A172 (cell line): ENCODE measurements around the gene PARD3B. TPM values are rescaled to one million over a fixed set of nuclear protein-coding genes. Genes with fewer than 3 reads are reported as not detected.
"Not testable (repeated sequence)": the region's sequence is repeated elsewhere in the genome, so short reads cannot be mapped to it uniquely, and the experiment has no call there.

Experiments used
- DNase-seq: peaks from one replicate; pipeline ENCODE4 v3.0.0-alpha.2; 2015; ENCODE audit warnings: low spot score
- total RNA-seq: library from RNA; depleted of rRNA; stranded (reverse); fragments of >200 nt; shearing (Covaris generic); gene quantifications from 2 replicates; pipeline ENCODE4 v1.2.3, GENCODE V29; 2014

The PARD3B gene
- total RNA-seq, 1 experiment from 2014 or later = 5.4 TPM

DNA sequence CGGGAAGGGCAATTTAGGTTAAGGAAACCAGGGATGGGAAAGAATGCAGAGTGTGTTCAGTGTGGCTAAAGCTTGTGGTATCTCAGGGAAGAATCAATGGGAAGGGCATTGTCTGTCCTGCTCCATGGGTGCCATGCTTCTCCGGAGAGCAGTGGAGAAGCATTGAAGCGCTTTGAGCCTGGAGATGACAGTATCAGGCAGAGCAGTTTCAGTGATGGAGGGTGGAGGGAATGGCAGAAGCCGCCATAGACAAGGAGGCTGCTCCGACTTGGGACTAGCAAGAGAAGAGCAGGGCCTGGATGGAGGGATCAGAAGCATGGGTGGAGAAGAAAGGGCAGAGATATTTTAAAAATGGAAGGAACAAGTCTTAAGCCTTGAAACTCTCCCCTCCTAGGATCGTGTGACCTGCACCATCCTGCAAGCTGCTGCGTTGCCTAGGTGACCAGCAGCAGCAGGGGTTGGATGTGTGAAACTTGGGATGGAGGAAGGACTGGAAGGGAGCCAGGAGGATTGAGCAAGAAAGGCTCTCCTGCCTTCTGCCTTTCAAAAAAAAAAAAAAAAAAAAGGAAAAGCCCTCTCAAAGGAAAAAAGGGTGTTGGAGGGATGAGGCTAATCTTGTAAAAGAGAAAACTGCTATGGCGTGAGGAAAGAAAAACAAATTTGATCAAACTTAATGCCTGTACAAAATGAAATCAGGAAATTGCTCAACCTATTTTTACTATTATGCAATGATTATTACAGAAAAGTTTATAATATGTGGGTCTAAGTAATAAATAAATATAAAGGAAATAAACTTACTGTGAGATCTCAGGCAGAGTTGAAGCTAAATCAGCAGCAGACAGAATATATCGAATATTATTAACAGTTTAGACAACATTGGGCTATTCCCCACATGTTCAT, 643.2 kb downstream of the PARD3B start:
- DNase-seq = peak; percentile 30

DNA sequence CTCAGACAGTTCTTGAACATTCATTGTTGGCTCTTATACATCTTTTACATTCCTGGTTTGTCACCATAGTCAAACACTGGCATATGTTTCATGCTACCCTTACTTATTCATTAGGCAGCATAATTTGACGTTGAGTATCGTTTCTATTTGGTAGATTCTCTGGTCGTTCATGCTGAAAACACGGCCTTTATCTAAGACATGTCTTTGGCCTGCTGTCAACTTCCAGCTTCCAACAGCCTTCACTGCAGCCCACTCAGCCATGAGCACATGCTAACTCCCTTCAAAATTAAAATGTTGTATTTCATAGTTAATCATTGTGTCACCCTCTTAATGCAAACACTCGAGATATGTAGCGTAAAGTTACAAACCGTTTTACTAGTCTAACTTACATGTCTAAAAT, 644.0 kb downstream of the PARD3B start:
- no peak for DNase-seq

DNA sequence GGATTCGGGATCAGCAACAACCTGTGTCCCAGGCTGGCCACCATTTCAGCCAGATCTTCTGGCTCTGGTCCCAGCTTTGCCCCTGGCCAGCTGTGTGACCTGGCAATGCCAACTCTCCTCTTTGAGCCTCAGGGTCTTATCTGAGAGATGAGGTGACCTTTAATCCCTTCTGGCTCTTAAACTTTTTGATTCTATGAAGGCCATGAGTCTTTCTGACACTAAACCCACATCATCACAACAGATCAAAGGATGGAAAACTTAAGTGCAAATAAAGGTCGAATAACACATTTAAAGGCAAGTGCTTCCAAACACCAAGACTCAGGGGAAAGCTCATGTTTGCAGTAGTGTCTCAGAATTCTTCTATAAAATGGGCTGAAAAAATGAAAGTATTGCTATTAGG, 645.3 kb downstream of the PARD3B start:
- DNase-seq = no peak

DNA sequence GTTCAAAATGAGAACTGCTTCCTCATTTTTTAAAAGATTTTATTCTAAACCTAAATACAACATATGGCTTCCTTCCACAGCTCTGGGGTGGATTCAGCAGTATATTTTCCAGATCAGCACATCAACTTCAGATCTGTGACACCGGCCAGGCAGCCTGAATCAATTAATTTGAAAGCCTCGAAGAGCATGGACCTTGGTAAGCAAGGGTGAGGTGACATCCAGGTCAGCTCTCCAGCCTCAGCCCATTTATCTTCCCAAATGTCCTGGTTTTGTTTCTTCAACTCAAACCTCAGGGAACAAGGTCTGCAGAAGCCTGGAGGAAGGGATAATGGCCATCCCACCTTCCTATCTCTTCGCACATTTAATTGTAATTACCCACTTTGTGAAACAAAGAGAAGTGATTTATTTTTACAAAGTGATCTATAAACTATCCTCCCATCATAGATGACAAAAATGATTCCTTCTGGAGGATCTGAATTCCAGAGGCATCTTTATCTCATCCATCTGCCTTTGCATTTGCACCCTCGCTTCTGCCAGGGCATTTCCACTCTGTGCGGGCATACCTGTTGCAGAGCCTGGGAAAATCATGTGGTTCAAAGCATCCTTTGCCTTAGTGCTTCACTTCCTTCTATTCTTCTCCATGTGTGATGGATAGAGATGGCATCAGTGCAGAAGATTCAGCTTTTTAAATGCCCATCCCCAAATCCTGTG, 648.0 kb downstream of the PARD3B start:
- DNase-seq = no peak

DNA sequence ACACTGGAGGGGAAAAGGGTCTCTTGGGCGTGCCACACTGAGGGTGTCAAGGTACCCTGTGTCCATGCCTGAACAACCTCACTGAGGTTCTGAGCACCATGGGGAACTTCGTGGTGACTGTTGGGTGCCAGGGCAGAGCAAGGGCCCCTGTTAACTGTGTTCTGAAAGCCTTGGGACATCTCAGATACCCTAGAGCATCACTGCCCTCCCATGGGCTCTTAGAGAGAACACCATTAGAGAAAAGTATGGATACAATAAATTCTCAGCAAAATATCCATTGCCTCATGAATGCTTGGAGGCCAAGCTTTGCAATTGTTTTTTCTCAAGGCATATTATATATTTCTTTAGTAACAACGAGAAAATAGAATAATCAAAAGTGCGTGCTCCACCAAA, 648.6 kb downstream of the PARD3B start:
- no peak for DNase-seq

DNA sequence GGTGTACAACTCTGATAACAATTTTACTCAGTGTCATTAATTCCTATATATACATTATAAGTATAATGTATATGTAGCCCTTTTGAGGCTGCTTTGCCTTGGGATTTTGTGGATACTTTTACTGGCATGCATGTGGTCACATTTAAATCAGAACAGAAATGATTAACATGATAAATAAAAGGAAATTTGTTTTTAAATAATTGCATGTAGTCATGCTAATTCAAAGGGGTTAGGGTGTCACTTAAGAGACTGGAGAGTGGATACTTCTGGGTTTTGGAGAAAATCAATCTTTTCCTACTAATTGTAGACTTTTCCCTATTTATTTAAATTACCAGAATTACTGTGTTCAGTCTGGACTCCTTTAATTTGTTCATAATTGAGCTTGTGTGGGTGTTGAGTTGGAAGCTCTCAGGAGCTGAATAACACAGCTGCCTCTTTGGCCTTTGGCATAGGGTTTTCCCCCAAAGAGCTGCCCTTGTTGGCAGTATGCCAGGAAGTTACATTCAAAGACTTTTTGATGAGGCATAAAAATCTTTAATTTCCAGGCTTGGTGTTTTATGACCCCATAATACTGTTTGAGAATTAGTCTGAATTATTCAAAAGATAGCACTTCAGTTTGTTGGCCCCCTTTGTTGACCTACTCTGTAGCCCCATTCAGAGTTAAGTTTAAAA, 652.3 kb downstream of the PARD3B start:
- DNase-seq = peak; percentile 2

DNA sequence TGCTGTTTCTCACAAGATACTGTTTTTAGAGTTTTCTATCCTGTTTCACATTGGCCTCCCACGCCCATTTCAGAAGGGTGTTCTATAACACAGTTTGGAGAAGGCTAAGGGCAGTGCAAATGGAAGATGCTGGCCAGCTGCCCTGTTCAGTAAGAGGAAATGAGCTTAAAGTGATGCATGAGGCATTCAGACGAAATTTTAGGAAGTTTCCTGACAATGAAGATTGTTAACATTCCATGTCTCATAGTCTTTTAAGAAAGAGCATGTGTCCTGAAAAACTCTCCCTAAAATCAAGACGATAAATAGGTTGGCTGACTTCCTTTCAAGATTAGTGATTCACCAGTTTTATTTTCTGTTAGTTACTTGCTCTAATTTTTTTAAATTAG, 652.9 kb downstream of the PARD3B start:
- DNase-seq = peak; percentile 46

DNA sequence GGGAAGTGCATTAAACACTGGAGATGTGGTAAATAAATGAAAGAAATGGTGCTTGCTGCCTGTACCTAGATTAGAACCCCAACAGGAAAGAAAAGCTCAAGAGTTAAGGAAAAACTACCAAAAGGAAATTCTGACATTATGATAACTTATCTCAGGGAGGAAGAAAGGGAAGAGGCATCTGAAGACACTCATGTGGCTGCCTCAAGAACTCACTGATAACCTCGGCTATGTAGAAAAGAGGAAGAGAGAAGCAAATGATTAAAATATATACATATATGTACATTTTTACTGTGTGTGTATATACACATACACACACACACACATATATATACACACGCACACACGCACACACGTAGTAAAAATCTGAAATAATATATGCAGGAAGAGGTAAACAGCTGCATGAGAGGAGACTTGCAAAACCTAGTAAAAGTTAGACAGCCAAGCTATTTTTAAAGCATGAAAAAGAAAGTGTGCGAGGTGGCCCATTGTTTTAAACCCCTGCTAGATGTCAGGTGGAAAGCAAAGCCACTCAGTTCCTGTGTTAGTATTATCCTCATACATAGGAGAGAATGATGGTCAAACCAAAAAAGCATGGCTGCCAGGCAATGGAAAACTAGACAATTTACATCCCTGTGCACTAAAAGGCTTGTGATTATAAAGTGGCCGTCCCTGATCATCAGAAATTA, 654.0 kb downstream of the PARD3B start:
- no peak for DNase-seq

DNA sequence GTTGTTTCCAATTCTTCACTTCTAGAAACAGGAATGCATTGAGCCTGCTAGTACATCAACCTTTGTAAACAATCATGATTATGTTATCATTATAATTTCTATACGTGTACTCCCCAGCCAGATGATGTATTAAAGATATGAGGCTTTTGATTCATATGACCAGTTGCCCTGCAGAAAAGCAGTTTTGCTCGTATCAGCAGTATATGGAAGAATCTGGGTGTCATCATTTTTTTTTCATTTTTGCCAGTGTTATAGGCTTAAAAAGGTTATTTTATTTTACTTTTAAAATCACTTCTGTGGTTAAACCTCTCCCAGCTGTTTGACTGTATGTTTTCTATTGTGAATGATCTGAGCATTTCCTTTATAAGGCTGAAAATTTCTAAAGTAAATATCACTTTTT, 665.2 kb downstream of the PARD3B start:
- no peak for DNase-seq

DNA sequence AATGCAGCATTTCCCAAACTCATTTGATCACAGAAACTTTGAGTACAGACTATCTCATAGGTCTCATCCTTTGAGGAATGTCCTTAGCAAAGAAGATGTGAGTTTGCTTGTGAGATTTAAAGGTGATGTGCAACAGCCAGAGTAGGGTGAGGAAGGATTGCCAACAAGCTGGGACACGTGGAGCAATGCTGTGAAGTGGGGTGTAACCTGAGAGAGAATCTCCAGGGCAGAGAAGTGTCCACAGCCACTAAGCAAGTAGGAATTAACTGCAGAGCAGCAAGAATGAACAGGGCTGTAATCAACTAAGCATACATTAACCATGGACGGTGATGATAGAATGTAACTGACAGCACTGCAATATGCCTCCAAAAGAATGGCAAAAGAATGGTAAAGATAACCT, 667.1 kb downstream of the PARD3B start:
- no peak for DNase-seq

DNA sequence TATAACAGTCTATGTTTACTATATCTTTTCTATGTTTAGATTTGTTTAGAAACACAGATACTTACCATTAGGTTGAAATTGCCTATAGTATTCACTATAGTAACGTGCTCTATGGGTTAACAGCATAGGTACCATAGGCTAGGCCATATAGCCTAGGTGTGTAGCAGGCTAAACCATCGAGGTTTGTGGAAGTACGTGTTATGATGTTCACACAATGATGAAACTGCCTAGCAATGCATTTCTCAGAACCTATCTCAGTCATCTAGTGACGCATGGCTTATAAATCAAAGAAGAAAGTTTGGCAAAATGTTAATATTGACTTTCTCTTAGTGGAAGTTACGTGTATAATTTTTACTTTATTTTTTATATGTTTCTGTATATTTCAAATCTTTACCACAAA, 670.8 kb downstream of the PARD3B start:
- no peak for DNase-seq

DNA sequence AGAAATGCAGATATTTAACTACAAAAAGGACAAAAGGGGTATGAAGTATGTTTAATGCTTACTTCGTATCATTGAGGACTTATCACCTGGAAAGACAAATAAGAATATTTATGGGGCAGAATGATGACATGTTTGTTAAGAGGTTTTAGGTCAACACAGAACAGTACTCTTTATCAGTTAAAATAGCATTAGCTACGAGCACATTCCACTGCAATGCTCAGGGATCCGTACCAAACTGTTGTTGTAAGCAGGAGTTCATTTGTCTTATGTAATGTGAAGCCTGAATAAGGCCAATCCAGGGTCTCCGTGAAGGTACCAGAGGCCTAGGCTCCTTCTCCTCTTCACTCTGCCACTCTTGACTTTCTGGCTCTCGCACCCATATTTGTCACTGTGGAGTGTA, 671.3 kb downstream of the PARD3B start:
- DNase-seq = no peak

DNA sequence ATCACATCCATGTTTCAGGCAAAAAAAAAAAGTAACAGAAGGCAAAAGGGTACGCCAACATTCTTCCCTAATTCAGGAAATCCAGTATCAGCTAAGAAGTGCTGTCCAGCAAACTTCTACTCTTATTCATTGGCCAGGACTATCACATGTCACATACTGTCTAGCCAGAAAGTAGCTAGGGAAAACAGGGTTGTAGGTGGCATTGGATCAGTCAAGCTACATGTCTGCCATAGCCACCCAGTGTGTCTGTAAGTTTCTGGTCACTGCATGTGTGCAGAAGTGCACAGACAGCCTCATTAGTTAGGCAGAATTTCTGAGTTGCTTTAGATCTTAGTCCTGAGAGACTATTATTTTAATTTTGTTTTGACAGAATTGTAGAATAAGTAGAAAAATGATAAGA, 671.7 kb downstream of the PARD3B start:
- no peak for DNase-seq

DNA sequence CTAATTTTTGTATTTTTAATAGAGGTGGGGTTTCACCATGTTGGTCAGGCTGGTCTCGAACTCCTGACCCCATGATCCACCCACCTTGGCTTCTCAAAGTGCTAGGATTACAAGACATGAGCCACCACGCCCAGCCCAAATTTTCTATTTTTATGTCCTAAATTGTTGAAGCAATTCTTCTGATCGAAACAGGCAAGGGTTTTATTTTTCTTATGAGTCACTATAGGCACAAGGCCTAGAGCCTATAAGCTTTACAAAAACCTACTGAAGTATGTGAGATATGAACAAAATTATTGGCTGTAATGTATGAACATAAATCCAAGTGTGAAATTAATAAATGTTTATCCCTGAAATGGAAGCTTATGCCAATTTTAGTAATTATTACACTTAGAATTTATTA, 672.8 kb downstream of the PARD3B start:
- no peak for DNase-seq

DNA sequence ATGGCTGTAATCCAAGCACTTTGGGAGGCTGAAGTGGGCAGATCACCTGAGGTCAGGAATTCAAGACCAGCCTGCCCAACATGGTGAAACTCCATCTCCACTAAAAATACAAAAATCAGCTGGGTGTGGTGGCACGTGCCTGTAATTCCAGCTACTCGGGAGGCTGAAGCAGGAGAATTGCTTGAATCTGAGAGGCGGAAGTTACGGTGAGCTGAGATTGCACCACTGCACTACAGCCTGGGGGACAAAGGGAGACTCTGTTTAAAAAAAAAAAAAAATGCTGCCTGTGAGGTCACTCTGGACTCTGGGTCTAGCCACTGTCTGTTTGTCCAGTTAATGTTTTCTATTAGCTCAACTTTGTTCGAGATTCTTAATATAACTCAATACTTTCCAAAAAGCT, 673.5 kb downstream of the PARD3B start:
- not testable (repeated sequence) for DNase-seq

DNA sequence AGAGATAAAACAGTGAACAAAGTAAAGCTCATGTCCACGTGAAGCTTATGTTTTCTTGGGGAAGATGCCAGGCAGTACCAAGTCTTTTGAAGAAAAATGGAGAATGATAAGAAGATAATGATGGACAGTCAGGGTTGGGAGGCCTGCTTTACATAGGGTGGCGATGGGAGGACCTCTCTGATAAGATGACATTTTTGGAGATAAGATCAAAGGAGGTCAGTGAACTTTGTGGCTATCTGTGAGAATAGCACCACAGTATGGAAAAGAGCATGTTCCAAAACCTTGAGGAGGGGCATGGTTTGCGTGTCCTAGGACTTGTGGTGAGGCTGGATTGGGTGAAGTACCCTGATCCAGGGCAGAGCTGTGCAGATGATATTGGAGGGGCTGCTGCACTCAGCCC, 675.3 kb downstream of the PARD3B start:
- no peak for DNase-seq

DNA sequence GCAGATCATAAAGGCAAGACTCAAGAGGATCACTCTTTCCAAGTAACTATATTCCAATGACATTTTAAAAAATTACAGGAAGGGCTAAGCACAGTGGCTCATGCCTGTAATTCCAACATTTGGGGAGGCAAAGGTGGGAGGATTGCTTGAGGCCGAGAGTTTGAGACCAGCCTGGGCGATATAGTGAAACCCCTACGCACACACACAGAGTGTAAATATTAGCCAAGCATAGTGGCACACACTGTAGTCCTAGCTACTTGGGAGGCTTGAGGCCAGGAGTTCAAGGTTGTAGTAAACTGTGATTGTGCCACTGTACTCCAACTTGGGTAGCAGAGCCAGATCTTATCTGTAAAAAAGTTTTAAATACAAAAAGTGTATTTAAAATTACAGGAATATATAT, 686.8 kb downstream of the PARD3B start:
- DNase-seq = no peak

DNA sequence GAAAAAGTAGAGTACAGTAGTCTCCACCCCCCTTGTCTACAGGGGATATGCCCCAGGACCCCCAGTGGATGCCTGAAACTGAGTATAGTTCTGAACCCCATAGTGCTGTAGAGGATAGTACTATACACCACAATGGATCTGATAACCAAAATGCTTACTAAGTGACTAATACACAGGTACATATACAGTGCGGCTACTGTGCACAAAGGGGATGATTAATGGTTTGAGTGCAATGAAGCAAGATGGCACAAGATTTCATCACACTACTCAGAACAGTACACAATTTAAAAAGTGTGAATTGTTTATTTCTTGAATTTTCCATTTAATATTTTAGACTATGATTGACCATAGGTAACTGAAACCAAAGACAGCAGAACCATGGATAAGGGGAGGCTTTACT, 690.2 kb downstream of the PARD3B start:
- DNase-seq = no peak

DNA sequence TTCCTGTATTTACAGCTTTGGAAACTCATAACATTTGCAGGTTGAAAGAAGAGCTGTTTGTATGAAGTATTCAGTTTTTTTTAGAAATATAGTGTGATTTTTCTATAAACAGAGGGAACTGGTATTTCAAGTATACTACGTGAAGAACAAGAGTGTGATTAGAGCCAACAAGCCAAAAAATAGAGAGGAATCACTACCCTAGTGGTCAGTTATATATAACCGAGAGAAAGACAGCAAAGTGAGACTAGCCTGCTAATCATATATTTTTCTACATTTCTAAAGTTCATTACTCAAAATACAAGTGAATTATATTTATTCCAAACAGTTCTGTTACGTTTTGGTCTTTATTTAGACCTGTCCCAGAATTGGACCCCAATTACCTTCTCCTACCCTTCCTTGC, 692.2 kb downstream of the PARD3B start:
- DNase-seq = no peak

DNA sequence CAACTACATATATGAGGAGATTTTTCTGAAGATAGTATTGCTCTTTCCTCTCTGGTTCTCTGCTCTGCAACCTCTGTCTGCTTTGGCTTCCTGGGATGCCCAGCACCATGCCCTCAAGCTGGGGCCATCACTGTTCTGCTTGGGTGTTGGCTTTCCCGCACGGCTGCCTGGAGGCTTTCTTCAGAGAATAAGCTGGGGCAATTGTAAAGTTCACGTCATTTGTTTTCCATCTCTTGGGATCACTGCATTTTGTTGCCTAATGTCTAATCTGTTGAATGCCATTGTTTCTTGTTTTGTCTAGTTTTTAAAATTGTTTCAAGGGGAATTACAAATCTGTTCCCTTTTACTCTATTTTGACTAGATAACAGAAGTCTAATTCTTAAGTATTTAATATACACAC, 699.7 kb downstream of the PARD3B start:
- DNase-seq = no peak

DNA sequence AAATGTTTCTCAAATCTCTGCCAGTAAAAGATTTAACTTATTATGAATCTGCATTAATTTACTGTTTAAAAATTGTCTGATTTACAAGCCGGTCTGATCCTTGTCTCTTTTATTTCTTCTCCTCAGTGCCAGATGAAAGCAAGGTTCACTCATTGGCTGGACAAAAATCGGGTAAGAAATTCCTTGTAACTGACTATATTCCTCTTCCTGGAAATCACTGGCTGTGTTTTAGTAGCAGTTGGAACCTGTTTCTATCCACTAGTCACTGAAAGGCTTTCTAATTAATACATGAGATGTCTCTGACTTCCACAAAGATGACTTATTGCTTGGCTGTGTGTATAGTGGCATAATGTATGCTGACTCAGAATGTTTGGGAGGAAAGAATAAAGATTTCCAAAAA, 700.4 kb downstream of the PARD3B start:
- peak; percentile 30 for DNase-seq

DNA sequence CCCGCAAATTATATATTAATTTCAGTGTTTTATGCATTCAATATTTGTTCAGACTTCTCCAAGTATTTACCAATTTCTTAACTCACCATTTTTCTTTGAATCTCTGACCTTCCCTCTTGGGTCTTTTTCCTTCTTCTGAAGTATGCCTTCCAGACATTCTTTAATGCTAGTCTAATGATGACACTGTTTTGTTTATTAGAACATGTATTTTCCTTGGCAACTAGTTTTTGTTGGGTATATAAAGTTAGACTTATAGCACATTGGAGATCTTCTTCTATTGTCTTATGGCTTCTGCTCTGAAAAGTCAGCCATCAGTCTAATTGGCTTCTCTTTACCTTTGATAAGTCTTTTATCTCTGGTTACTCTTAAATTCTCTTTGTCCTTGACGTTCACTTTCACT, 713.8 kb downstream of the PARD3B start:
- DNase-seq = no peak
